HL-60 (cell line): ENCODE measurements around the gene LSM4.

Experiments used
- POLR2AphosphoS5 ChIP-seq: IDR thresholded peaks from 2 replicates; pipeline ENCODE4 v1.6.1; 2012; ENCODE audit warnings: low read depth
- SPI1 ChIP-seq: IDR thresholded peaks from 2 replicates; pipeline ENCODE4 v1.6.1; 2012; ENCODE audit warnings: low read depth, mild to moderate bottlenecking, borderline replicate concordance

DNA sequence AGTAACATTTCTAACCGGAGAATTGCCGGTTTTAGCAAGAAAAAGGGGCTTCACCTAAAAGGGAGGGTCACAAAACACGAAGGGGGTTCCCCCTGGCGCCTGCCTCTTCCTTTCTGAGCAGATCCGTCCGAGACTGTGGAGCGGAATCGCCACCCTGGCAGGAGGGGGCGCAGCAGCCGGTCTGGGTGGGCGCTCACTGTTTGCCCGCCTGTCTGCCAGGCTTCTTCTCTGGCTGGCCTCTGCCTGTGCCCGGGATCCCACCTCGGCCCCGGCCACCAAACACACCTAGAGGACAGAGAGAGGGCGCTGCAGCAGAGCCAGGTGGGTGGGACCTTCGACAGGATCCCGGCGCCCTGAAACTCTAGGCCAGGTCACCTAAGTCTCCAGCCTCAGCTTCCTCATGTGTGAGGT, 15.6 kb downstream of the LSM4 start:
- TF ChIP-seq SPI1 (no peak), POLR2AphosphoS5 (no peak)
